ENCODE results near the gene MYH8. TPM values are rescaled to one million over a fixed set of nuclear protein-coding genes. Genes with fewer than 3 reads are reported as not detected.

Gene MYH8
- total RNA-seq (1.2 TPM), polyA plus RNA-seq (1.4 TPM)
- long read RNA-seq, donor 1 = 0 reads
- long read RNA-seq, donor 2 = 0 reads
- long read RNA-seq, donor 3 = 0 reads
- long read RNA-seq, donor 4 = 0 reads
- long read RNA-seq, donor 5 = 0 reads
- long read RNA-seq, donor 6 = 0 reads
- long read RNA-seq, donor 7, partial matches to known transcripts = 13 of 13 reads
- long read RNA-seq, donor 7, other reads (novel, unspliced or antisense) = 0 of 13 reads
- long read RNA-seq, donor 8 = 0 reads
- long read RNA-seq, donor 9, partial matches to known transcripts = 8 of 8 reads
- long read RNA-seq, donor 9, other reads (novel, unspliced or antisense) = 0 of 8 reads
- long read RNA-seq, donor 10 = 0 reads

DNA sequence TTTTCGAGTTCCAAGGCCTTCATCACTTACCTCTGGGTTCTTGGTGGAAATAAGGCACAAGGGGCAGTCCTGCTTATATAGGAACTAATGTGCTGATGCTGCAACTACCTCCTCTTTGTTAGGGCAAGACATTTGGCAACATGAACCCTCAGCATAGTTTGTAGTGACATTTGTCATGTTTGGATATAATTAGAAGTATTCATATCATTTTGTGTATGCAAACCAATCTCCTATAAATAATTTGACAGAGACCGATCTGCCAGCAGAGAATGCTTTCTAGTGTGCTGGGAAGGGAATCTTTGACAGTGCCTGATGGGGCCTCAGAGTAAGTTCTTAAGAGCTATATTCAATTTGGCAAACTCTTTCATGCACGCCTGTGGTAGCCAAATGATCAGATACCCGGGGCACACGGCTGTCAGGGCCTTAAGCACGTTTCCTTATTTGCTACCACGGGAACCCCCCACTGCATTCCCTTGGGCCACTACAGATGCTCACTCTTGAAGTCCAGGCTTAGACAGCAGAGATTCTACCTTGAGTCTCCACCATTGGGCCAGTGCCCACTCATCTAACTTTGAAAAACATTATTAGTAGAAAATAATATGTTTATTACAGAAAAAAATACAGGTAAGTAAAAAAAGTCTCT is at the start of gene MYH8:
Gene MYH8, minus strand, starts transcription at position 51 of the 643 bp plus-strand sequence. CDS start 1,723 bp downstream, outside the sequence.
- WGBS = 91% methylated on average over 7 of the region's 7 CpGs
- H3K4me3 ChIP-seq (ENCODE audit: low read length in 2 of 2) = no peak within 1 kb of the TSS
- H3K27ac ChIP-seq (ENCODE audit: low read depth in 1 of 2, low read length in 1 of 2) = no peak within 1 kb of the TSS
- H3K27me3 ChIP-seq (ENCODE audit: control insufficient read depth in 2 of 2, insufficient read depth in 1 of 2, low read length in 1 of 2) = no peaks in the 10 kb centered on the region
- no peak for DNase-seq (ENCODE audit: low read depth in 6 of 9, low spot score in 9 of 9)
- H3K36me3 ChIP-seq (ENCODE audit: control insufficient read depth in 2 of 2, insufficient read depth in 2 of 2, low read length in 1 of 2) = no peaks in the 10 kb centered on the region
- H3K4me1 ChIP-seq (ENCODE audit: control insufficient read depth in 2 of 2, insufficient read depth in 2 of 2, low read length in 2 of 2) = no peaks in the 10 kb centered on the region
- no peaks in the 10 kb centered on the region for H3K9me3 ChIP-seq (ENCODE audit: control insufficient read depth in 2 of 2, insufficient read depth in 1 of 2, low read length in 1 of 2)

DNA sequence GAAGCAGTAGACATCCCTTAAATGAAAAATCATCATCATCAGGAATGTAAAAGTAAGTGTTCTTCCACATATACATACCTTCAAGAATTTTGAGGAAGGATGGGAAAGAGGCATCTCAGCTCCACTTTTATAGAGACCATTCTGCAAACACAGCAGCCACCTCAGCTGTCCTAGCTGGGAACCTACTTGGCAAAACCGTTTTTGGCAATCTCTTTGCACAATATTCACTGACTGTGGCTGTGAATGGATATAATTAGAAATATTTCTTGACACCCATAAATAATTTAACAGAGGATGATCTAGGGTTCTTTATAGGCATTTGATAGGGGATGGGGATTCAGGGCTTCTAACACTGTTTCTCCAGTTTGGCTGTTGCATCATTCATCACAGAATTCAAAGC is 47.7 kb upstream of the MYH8 start, which contains the start of gene MYH4:
Gene MYH4, minus strand, starts transcription at position 101 of the 400 bp plus-strand sequence. CDS start 2,814 bp downstream, outside the sequence.
- 75% methylated on average over 1 of the region's 1 CpG for WGBS

DNA sequence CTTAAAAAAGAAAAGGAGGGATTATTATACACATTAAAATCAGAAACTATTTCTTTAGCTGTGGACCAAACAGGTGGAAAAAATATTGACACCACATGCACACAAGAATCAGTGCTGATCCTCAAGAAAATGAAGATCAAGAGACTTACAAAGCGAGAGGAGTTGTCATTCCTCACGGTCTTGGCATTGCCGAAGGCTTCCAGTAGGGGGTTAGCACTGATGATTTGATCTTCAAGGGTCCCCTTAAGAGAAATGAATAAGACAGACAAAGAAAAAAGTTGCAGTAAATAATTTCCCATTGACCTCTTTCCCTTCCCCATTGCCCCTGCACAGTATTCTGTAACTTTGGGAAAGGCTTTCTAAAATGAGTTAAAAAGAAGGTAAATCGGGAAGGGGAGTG is 41.7 kb upstream of the MYH8 start:
- no peak for DNase-seq (ENCODE audit: low read depth in 6 of 9, low spot score in 9 of 9)
- WGBS = 71% methylated on average over 4 of the region's 4 CpGs
- Histone ChIP-seq H3K4me3 (ENCODE audit: low read length in 2 of 2) (no peak overlapping the region), H3K36me3 (ENCODE audit: control insufficient read depth in 2 of 2, insufficient read depth in 2 of 2, low read length in 1 of 2) (no peaks in the 10 kb centered on the region), H3K27ac (ENCODE audit: low read depth in 1 of 2, low read length in 1 of 2) (no peak overlapping the region), H3K4me1 (ENCODE audit: control insufficient read depth in 2 of 2, insufficient read depth in 2 of 2, low read length in 2 of 2) (no peaks in the 10 kb centered on the region), H3K27me3 (ENCODE audit: control insufficient read depth in 2 of 2, insufficient read depth in 1 of 2, low read length in 1 of 2) (no peaks in the 10 kb centered on the region), H3K9me3 (ENCODE audit: control insufficient read depth in 2 of 2, insufficient read depth in 1 of 2, low read length in 1 of 2) (no peaks in the 10 kb centered on the region)

More for the DNA sequence above, 47.7 kb upstream of the MYH8 start, which contains the start of gene MYH4:
- H3K4me1 ChIP-seq (ENCODE audit: control insufficient read depth in 2 of 2, insufficient read depth in 2 of 2, low read length in 2 of 2) = no peaks in the 10 kb centered on the region
- no peaks in the 10 kb centered on the region for H3K27me3 ChIP-seq (ENCODE audit: control insufficient read depth in 2 of 2, insufficient read depth in 1 of 2, low read length in 1 of 2)
- no peak for DNase-seq (ENCODE audit: low read depth in 6 of 9, low spot score in 9 of 9)
- H3K36me3 ChIP-seq (ENCODE audit: control insufficient read depth in 2 of 2, insufficient read depth in 2 of 2, low read length in 1 of 2) = no peaks in the 10 kb centered on the region
- no peaks in the 10 kb centered on the region for H3K9me3 ChIP-seq (ENCODE audit: control insufficient read depth in 2 of 2, insufficient read depth in 1 of 2, low read length in 1 of 2)
- no peak within 1 kb of the TSS for H3K4me3 ChIP-seq (ENCODE audit: low read length in 2 of 2)
- H3K27ac ChIP-seq (ENCODE audit: low read depth in 1 of 2, low read length in 1 of 2) = no peak within 1 kb of the TSS

- 93% methylated on average over 4 of the region's 4 CpGs for WGBS
- Histone ChIP-seq H3K4me3 (ENCODE audit: low read length in 2 of 2) (no peak overlapping the region), H3K27ac (ENCODE audit: low read depth in 1 of 2, low read length in 1 of 2) (no peak overlapping the region), H3K27me3 (ENCODE audit: control insufficient read depth in 2 of 2, insufficient read depth in 1 of 2, low read length in 1 of 2) (no peaks in the 10 kb centered on the region), H3K4me1 (ENCODE audit: control insufficient read depth in 2 of 2, insufficient read depth in 2 of 2, low read length in 2 of 2) (no peaks in the 10 kb centered on the region), H3K36me3 (ENCODE audit: control insufficient read depth in 2 of 2, insufficient read depth in 2 of 2, low read length in 1 of 2) (no peaks in the 10 kb centered on the region), H3K9me3 (ENCODE audit: control insufficient read depth in 2 of 2, insufficient read depth in 1 of 2, low read length in 1 of 2) (no peaks in the 10 kb centered on the region)
- no peak for DNase-seq (ENCODE audit: low read depth in 6 of 9, low spot score in 9 of 9)
Observed at GRCh38 chr17:10460062-10460461, 38.3 kb upstream of the MYH8 start.

GRCh38 chr17:10458701-10459100 is 37.0 kb upstream of the MYH8 start:
- H3K4me3 ChIP-seq (ENCODE audit: low read length in 2 of 2) = no peak overlapping the region
- H3K27ac ChIP-seq (ENCODE audit: low read depth in 1 of 2, low read length in 1 of 2) = no peak overlapping the region
- no peaks in the 10 kb centered on the region for H3K36me3 ChIP-seq (ENCODE audit: control insufficient read depth in 2 of 2, insufficient read depth in 2 of 2, low read length in 1 of 2)
- no peaks in the 10 kb centered on the region for H3K9me3 ChIP-seq (ENCODE audit: control insufficient read depth in 2 of 2, insufficient read depth in 1 of 2, low read length in 1 of 2)
- no peaks in the 10 kb centered on the region for H3K27me3 ChIP-seq (ENCODE audit: control insufficient read depth in 2 of 2, insufficient read depth in 1 of 2, low read length in 1 of 2)
- whole genome bisulfite sequencing = 91% methylated on average over 3 of the region's 3 CpGs
- no peak for DNase-seq (ENCODE audit: low read depth in 6 of 9, low spot score in 9 of 9)
- no peaks in the 10 kb centered on the region for H3K4me1 ChIP-seq (ENCODE audit: control insufficient read depth in 2 of 2, insufficient read depth in 2 of 2, low read length in 2 of 2)

- Histone ChIP-seq H3K4me1 (ENCODE audit: control insufficient read depth in 2 of 2, insufficient read depth in 2 of 2, low read length in 2 of 2) (no peaks in the 10 kb centered on the region), H3K27me3 (ENCODE audit: control insufficient read depth in 2 of 2, insufficient read depth in 1 of 2, low read length in 1 of 2) (no peaks in the 10 kb centered on the region), H3K36me3 (ENCODE audit: control insufficient read depth in 2 of 2, insufficient read depth in 2 of 2, low read length in 1 of 2) (no peaks in the 10 kb centered on the region), H3K4me3 (ENCODE audit: low read length in 2 of 2) (no peak overlapping the region), H3K27ac (ENCODE audit: low read depth in 1 of 2, low read length in 1 of 2) (no peak overlapping the region), H3K9me3 (ENCODE audit: control insufficient read depth in 2 of 2, insufficient read depth in 1 of 2, low read length in 1 of 2) (no peaks in the 10 kb centered on the region)
- DNase-seq (ENCODE audit: low read depth in 6 of 9, low spot score in 9 of 9) = no peak
- WGBS = 29% methylated on average over 1 of the region's 1 CpG
Observed at GRCh38 chr17:10457952-10458351, 36.2 kb upstream of the MYH8 start.

DNA sequence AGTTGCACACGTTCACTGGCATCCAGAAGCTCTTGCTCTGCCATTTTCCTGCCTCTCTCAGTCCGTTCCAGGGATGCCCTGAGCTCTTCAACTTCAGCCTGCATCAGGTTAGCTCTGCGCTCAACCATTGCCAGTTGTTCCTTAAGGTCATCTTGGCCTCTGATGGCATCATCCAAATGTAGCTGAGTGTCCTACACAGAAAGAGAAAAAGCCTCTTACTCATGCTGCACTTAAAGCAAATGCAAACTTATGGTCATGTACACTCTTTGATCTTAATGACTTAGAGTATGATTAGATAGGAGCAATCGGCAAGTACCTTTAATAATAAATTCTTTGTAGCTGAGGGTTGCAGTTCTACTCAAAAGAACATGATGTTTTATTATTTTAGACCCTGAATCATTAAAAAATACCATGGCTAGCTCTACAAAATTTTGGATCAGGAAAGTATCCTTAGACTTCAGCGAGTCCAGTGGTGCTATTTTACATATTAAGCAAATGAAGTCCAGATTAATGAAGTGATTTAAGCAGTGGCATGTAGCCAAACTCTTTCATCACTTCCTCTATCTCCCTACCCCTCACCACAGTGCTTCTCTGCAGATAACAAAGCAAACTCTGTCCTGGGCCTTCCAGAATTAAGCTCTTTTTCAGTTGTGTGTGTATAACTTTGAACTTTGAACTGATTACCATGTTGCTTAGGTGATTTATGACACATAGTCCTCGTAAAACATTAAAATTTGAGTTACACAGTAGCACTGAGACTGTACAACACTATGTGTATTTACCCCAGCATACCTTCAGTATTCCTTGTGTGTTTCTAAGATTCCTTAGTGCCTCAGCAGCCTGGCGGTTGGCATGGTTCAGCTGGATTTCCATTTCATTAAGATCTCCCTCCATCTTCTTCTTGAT is 25.5 kb upstream of the MYH8 start:
- H3K4me3 ChIP-seq (ENCODE audit: low read length in 2 of 2) = no peak overlapping the region
- no peak overlapping the region for H3K27ac ChIP-seq (ENCODE audit: low read depth in 1 of 2, low read length in 1 of 2)
- no peaks in the 10 kb centered on the region for H3K9me3 ChIP-seq (ENCODE audit: control insufficient read depth in 2 of 2, insufficient read depth in 1 of 2, low read length in 1 of 2)
- no peaks in the 10 kb centered on the region for H3K4me1 ChIP-seq (ENCODE audit: control insufficient read depth in 2 of 2, insufficient read depth in 2 of 2, low read length in 2 of 2)
- no peak for DNase-seq (ENCODE audit: low read depth in 6 of 9, low spot score in 9 of 9)
- 88% methylated on average over 7 of the region's 7 CpGs for whole genome bisulfite sequencing
- H3K27me3 ChIP-seq (ENCODE audit: control insufficient read depth in 2 of 2, insufficient read depth in 1 of 2, low read length in 1 of 2) = no peaks in the 10 kb centered on the region
- no peaks in the 10 kb centered on the region for H3K36me3 ChIP-seq (ENCODE audit: control insufficient read depth in 2 of 2, insufficient read depth in 2 of 2, low read length in 1 of 2)

- Histone ChIP-seq H3K4me3 (ENCODE audit: low read length in 2 of 2) (no peak overlapping the region), H3K27ac (ENCODE audit: low read depth in 1 of 2, low read length in 1 of 2) (no peak overlapping the region), H3K4me1 (ENCODE audit: control insufficient read depth in 2 of 2, insufficient read depth in 2 of 2, low read length in 2 of 2) (no peaks in the 10 kb centered on the region), H3K27me3 (ENCODE audit: control insufficient read depth in 2 of 2, insufficient read depth in 1 of 2, low read length in 1 of 2) (no peaks in the 10 kb centered on the region), H3K36me3 (ENCODE audit: control insufficient read depth in 2 of 2, insufficient read depth in 2 of 2, low read length in 1 of 2) (no peaks in the 10 kb centered on the region), H3K9me3 (ENCODE audit: control insufficient read depth in 2 of 2, insufficient read depth in 1 of 2, low read length in 1 of 2) (no peaks in the 10 kb centered on the region)
- WGBS = 76% methylated on average over 1 of the region's 1 CpG
- no peak for DNase-seq (ENCODE audit: low read depth in 6 of 9, low spot score in 9 of 9)
Observed at GRCh38 chr17:10439816-10440215, 18.1 kb upstream of the MYH8 start.

- WGBS = 84% methylated on average over 3 of the region's 3 CpGs
- no peak overlapping the region for H3K27ac ChIP-seq (ENCODE audit: low read depth in 1 of 2, low read length in 1 of 2)
- no peak for DNase-seq (ENCODE audit: low read depth in 6 of 9, low spot score in 9 of 9)
- no peaks in the 10 kb centered on the region for H3K9me3 ChIP-seq (ENCODE audit: control insufficient read depth in 2 of 2, insufficient read depth in 1 of 2, low read length in 1 of 2)
- no peaks in the 10 kb centered on the region for H3K4me1 ChIP-seq (ENCODE audit: control insufficient read depth in 2 of 2, insufficient read depth in 2 of 2, low read length in 2 of 2)
- H3K4me3 ChIP-seq (ENCODE audit: low read length in 2 of 2) = no peak overlapping the region
- no peaks in the 10 kb centered on the region for H3K27me3 ChIP-seq (ENCODE audit: control insufficient read depth in 2 of 2, insufficient read depth in 1 of 2, low read length in 1 of 2)
- no peaks in the 10 kb centered on the region for H3K36me3 ChIP-seq (ENCODE audit: control insufficient read depth in 2 of 2, insufficient read depth in 2 of 2, low read length in 1 of 2)
Observed at GRCh38 chr17:10435096-10435495, 13.3 kb upstream of the MYH8 start.
